Mononuclear cell (primary cell): Measurements from ENCODE around the gene GALNT9. TPM values are rescaled to one million over a fixed set of nuclear protein-coding genes. Genes with fewer than 3 reads are reported as not detected.

Source experiments
- H3K27me3 ChIP-seq: 2 replicates; pipeline ENCODE4 v1.6.0; 2011; ENCODE audit warnings: low read length, control low read depth; ENCODE audit not compliant: insufficient read depth
- H3K4me1 ChIP-seq: 2 replicates; pipeline ENCODE4 v1.5.1; 2011; ENCODE audit warnings: mild to moderate bottlenecking, low read length, control low read depth; ENCODE audit not compliant: insufficient read depth
- H3K4me3 ChIP-seq: 2 replicates; pipeline ENCODE4 v1.5.1; 2011; ENCODE audit warnings: mild to moderate bottlenecking, low read length, moderate library complexity
- H3K9me3 ChIP-seq: 2 replicates; pipeline ENCODE4 v1.5.1; 2011; ENCODE audit warnings: low read depth, mild to moderate bottlenecking, control low read depth, low read length
- total RNA-seq: library from RNA; depleted of rRNA; stranded (reverse); fragments of >200 nt; gene quantifications from one replicate; pipeline ENCODE4 v1.2.3, GENCODE V29; 2012

The GALNT9 gene
- total RNA-seq, 1 donor = 0.63 TPM

- no peaks in the 10 kb centered on the region for H3K27me3 ChIP-seq
- H3K9me3 ChIP-seq = no peaks in the 10 kb centered on the region
- H3K4me3 ChIP-seq = no peak overlapping the region
Observed at GRCh38 chr12:132167611-132168310, 161.6 kb downstream of the GALNT9 start.

GRCh38 chr12:132166801-132167591 lies 162.4 kb downstream of the GALNT9 start:
- H3K4me1 ChIP-seq = peaks cover 18% of the 10 kb centered on the region
- no peak overlapping the region for H3K4me3 ChIP-seq
- H3K9me3 ChIP-seq = no peaks in the 10 kb centered on the region
- H3K27me3 ChIP-seq = no peaks in the 10 kb centered on the region

More at GRCh38 chr12:132167611-132168310, 161.6 kb downstream of the GALNT9 start:
- peaks cover 10% of the 10 kb centered on the region for H3K4me1 ChIP-seq

- Histone ChIP-seq H3K4me3 (no peak overlapping the region), H3K9me3 (no peaks in the 10 kb centered on the region), H3K4me1 (peaks cover 18% of the 10 kb centered on the region)
Observed at GRCh38 chr12:132166093-132166492, 163.3 kb downstream of the GALNT9 start.

GRCh38 chr12:132165584-132165983 lies 163.8 kb downstream of the GALNT9 start:
- no peak overlapping the region for H3K4me3 ChIP-seq
- no peaks in the 10 kb centered on the region for H3K9me3 ChIP-seq
- H3K4me1 ChIP-seq = peaks cover 18% of the 10 kb centered on the region
- no peaks in the 10 kb centered on the region for H3K27me3 ChIP-seq

More at GRCh38 chr12:132166093-132166492, 163.3 kb downstream of the GALNT9 start:
- H3K27me3 ChIP-seq = no peaks in the 10 kb centered on the region

GRCh38 chr12:132164426-132164825 lies 165.0 kb downstream of the GALNT9 start:
- H3K9me3 ChIP-seq = no peaks in the 10 kb centered on the region
- H3K4me3 ChIP-seq = no peak overlapping the region
- H3K27me3 ChIP-seq = no peaks in the 10 kb centered on the region
- H3K4me1 ChIP-seq = peaks cover 18% of the 10 kb centered on the region

GRCh38 chr12:132163911-132164288 lies 165.5 kb downstream of the GALNT9 start:
- H3K27me3 ChIP-seq = no peaks in the 10 kb centered on the region
- no peak overlapping the region for H3K4me3 ChIP-seq
- H3K4me1 ChIP-seq = peaks cover 18% of the 10 kb centered on the region

GRCh38 chr12:132163041-132163910 lies 166.1 kb downstream of the GALNT9 start:
- Histone ChIP-seq H3K4me3 (peak overlapping the region; percentile 6), H3K27me3 (no peaks in the 10 kb centered on the region), H3K9me3 (no peaks in the 10 kb centered on the region), H3K4me1 (peaks cover 18% of the 10 kb centered on the region)

More at GRCh38 chr12:132163911-132164288, 165.5 kb downstream of the GALNT9 start:
- H3K9me3 ChIP-seq = no peaks in the 10 kb centered on the region

- peak overlapping the region; percentile 6 for H3K4me3 ChIP-seq
- H3K4me1 ChIP-seq = peaks cover 18% of the 10 kb centered on the region
- no peaks in the 10 kb centered on the region for H3K27me3 ChIP-seq
- no peaks in the 10 kb centered on the region for H3K9me3 ChIP-seq
Observed at GRCh38 chr12:132162508-132163031, 166.8 kb downstream of the GALNT9 start.

GRCh38 chr12:132161796-132162507 lies 167.4 kb downstream of the GALNT9 start:
- Histone ChIP-seq H3K4me1 (peaks cover 18% of the 10 kb centered on the region), H3K27me3 (no peaks in the 10 kb centered on the region), H3K9me3 (no peaks in the 10 kb centered on the region), H3K4me3 (no peak overlapping the region)

- H3K9me3 ChIP-seq = no peaks in the 10 kb centered on the region
- H3K27me3 ChIP-seq = no peaks in the 10 kb centered on the region
- H3K4me1 ChIP-seq = peaks cover 18% of the 10 kb centered on the region
- no peak overlapping the region for H3K4me3 ChIP-seq
Observed at GRCh38 chr12:132161036-132161781, 168.2 kb downstream of the GALNT9 start.

GRCh38 chr12:132160601-132161035 lies 168.8 kb downstream of the GALNT9 start:
- H3K9me3 ChIP-seq = no peaks in the 10 kb centered on the region
- H3K27me3 ChIP-seq = no peaks in the 10 kb centered on the region
- H3K4me1 ChIP-seq = peaks cover 18% of the 10 kb centered on the region
- no peak overlapping the region for H3K4me3 ChIP-seq

- H3K27me3 ChIP-seq = no peaks in the 10 kb centered on the region
- no peaks in the 10 kb centered on the region for H3K9me3 ChIP-seq
- H3K4me3 ChIP-seq = no peak overlapping the region
- H3K4me1 ChIP-seq = peaks cover 18% of the 10 kb centered on the region
Observed at GRCh38 chr12:132160016-132160415, 169.4 kb downstream of the GALNT9 start.

GRCh38 chr12:132159555-132160003 lies 169.8 kb downstream of the GALNT9 start:
- no peaks in the 10 kb centered on the region for H3K9me3 ChIP-seq
- peaks cover 18% of the 10 kb centered on the region for H3K4me1 ChIP-seq
- no peaks in the 10 kb centered on the region for H3K27me3 ChIP-seq
- H3K4me3 ChIP-seq = no peak overlapping the region
